SK-N-MC (cell line): ENCODE measurements around the gene AFAP1.

Source experiments
- DNase-seq: peaks from one replicate; pipeline ENCODE4 v3.0.0-alpha.2; 2011; ENCODE audit warnings: low read depth, low spot score
- H3K27ac ChIP-seq: fragments of 200-600 bp; sonication (generic); 2 replicates; pipeline ENCODE4 v1.5.1; 2016; ENCODE audit warnings: mixed run types
- H3K36me3 ChIP-seq: fragments of 200-600 bp; sonication (generic); 2 replicates; pipeline ENCODE4 v1.6.1; 2017; ENCODE audit warnings: antibody characterized with exemption, low read length, mixed read lengths; ENCODE audit not compliant: insufficient read depth
- H3K4me3 ChIP-seq: fragments of 200-600 bp; sonication (generic); 2 replicates; pipeline ENCODE4 v1.5.1; 2016
- H3K9ac ChIP-seq: fragments of 200-600 bp; sonication (generic); 2 replicates; pipeline ENCODE4 v1.8.0; 2017; ENCODE audit warnings: mixed run types, mixed read lengths; ENCODE audit not compliant: insufficient read length
- H3K9me3 ChIP-seq: fragments of 200-600 bp; sonication (generic); 2 replicates; pipeline ENCODE4 v1.6.1; 2017; ENCODE audit warnings: low read depth, mild to moderate bottlenecking, antibody characterized with exemption, low read length, moderate library complexity, mixed read lengths
- EZH2 ChIP-seq: fragments of 200-600 bp; sonication (generic); IDR thresholded peaks from one replicate; pipeline ENCODE4 v1.6.1; 2017; ENCODE audit warnings: antibody characterized with exemption
- FOXP2 ChIP-seq: optimal IDR thresholded peaks from 2 replicates; pipeline ENCODE3; 2011; ENCODE audit warnings: mild to moderate bottlenecking, moderate library complexity; ENCODE audit not compliant: insufficient read depth; ENCODE audit errors: extremely low read length, control extremely low read depth
- POLR2AphosphoS5 ChIP-seq: IDR thresholded peaks from 2 replicates; pipeline ENCODE4 v1.6.1; 2012; ENCODE audit warnings: mild to moderate bottlenecking, low read depth, low read length, borderline replicate concordance

Gene AFAP1

GRCh38 chr4:7788193-7788592 lies 151.5 kb downstream of the AFAP1 start:
- DNase-seq: no peak
- Histone ChIP-seq H3K27ac (no peak overlapping the region), H3K9me3 (no peaks in the 10 kb centered on the region), H3K4me3 (no peak overlapping the region), H3K9ac (no peak overlapping the region), H3K36me3 (no peaks in the 10 kb centered on the region)
- no peak for TF ChIP-seq POLR2AphosphoS5
- no peak for TF ChIP-seq EZH2
- no peak for TF ChIP-seq FOXP2

DNA sequence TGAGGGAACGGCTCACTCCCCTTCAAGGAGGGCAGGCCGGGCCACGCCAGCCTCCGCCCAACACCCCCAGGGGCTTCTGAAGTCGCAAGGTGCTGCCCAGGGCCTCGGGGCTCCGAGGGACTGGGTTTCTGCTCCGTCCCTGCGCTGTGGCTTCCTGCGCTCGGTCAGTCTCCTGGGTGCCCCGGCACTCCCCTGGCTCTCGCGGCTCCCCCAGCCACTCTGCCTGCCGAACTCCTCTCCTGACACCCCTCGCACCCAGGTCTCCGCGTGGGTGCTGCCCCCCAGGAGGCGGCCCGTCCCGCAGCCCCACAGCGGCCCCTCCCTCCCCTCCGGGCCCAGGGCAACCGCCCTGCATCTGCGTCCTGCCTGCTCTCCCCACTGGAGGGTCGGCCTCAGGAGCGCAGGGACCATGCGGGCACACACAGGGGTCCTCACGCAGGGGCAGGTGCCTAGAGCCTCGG lies 151.9 kb downstream of the AFAP1 start:
- TF ChIP-seq FOXP2 (no peak), POLR2AphosphoS5 (no peak), EZH2 (no peak)
- no peak overlapping the region for H3K27ac ChIP-seq
- no peaks in the 10 kb centered on the region for H3K9me3 ChIP-seq
- DNase-seq: no peak
- H3K9ac ChIP-seq: no peak overlapping the region
- no peak overlapping the region for H3K4me3 ChIP-seq
- H3K36me3 ChIP-seq: no peaks in the 10 kb centered on the region

DNA sequence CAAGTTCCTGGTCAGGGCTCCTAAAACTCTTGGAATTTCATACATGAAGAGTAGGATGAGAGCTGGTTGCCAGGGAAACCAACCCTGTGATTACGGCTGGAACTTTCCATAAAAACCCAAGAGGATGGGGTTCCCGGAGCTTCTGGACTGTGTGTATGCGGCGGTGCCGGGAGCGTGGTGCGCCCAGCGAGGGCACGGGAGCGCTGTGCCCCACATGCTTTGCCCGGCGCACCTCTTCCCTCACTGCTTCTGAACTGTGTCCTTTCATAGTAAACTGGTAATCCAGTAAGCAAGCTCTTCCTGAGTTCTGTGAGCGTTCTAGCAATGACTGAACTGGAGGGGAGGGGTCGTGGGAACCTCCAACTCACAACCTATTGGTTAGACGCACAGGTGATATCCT lies 152.6 kb downstream of the AFAP1 start:
- H3K36me3 ChIP-seq: no peaks in the 10 kb centered on the region
- H3K9me3 ChIP-seq: no peaks in the 10 kb centered on the region
- TF ChIP-seq POLR2AphosphoS5: no peak
- TF ChIP-seq FOXP2: no peak
- TF ChIP-seq EZH2: no peak
- DNase-seq: no peak
- no peak overlapping the region for H3K27ac ChIP-seq
- no peak overlapping the region for H3K9ac ChIP-seq
- no peak overlapping the region for H3K4me3 ChIP-seq

GRCh38 chr4:7786517-7786916 lies 153.1 kb downstream of the AFAP1 start:
- H3K9ac ChIP-seq: no peak overlapping the region
- no peaks in the 10 kb centered on the region for H3K9me3 ChIP-seq
- no peak for DNase-seq
- no peaks in the 10 kb centered on the region for H3K36me3 ChIP-seq
- H3K27ac ChIP-seq: no peak overlapping the region
- no peak overlapping the region for H3K4me3 ChIP-seq
- TF ChIP-seq POLR2AphosphoS5 (no peak), FOXP2 (no peak), EZH2 (no peak)

- no peak for DNase-seq
- Histone ChIP-seq H3K9ac (no peak overlapping the region), H3K36me3 (no peaks in the 10 kb centered on the region), H3K9me3 (no peaks in the 10 kb centered on the region), H3K27ac (no peak overlapping the region), H3K4me3 (no peak overlapping the region)
- TF ChIP-seq POLR2AphosphoS5: no peak
Observed at GRCh38 chr4:7786040-7786439, 153.6 kb downstream of the AFAP1 start.

DNA sequence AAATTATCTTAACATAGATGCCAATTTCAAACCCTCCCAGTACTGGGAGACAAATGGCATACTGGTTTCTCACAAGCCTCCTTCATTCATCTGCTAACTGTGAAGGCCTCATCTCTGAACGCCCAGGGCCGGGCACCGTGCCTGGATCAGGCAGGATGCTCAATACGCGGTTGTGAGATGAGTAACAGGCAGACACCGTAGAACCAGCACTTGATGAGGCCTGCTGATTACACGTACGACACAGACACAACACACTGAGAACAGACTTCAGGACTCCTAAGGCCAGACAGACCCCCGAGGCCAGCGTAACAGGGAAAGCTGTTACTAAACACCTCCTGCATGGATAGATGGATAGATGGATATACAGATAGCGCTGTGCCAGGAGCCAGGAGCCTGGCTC lies 154.6 kb downstream of the AFAP1 start:
- Histone ChIP-seq H3K36me3 (no peaks in the 10 kb centered on the region), H3K4me3 (no peak overlapping the region), H3K9me3 (no peaks in the 10 kb centered on the region), H3K27ac (no peak overlapping the region), H3K9ac (no peak overlapping the region)
- no peak for DNase-seq
- TF ChIP-seq POLR2AphosphoS5: no peak
- no peak for TF ChIP-seq EZH2
- TF ChIP-seq FOXP2: no peak

DNA sequence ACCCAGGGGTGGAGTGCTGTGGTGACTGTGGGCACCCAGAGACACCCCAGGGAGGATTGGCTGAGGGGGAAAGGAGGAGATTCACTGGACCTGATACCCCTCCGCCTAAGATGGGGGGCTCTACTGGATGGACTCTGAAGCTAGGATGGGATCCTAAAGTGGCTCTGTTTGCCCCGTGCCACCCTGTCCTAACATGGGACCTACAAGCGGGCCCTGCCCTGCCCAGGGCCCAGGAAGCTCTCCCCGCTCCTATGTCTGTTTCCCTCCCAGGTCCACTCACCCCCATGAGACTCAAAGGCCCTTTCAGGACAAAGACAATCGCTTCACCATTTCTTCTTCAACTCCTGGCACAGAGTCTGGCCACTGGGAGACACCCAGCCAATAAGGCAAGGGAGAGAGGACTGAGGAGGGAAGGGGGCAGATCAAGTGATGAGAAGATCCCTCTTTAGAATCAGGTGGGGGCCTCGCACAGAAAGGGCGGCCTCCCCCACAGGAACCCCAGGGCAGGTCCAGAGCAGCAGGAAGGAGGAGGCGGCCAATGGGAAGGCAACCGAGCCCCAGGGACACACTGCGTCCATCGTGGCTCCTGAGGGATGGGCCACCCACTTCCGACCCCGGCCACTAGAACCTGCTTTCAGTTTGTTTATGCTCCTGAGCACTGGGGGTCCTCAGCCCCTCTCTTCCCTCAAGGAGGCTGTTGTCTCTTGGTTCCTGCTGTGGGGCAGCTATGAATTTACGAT lies 155.4 kb downstream of the AFAP1 start:
- Histone ChIP-seq H3K27ac (no peak overlapping the region), H3K4me3 (no peak overlapping the region), H3K9me3 (no peaks in the 10 kb centered on the region), H3K9ac (no peak overlapping the region), H3K36me3 (no peaks in the 10 kb centered on the region)
- TF ChIP-seq POLR2AphosphoS5: no peak
- no peak for TF ChIP-seq EZH2
- no peak for TF ChIP-seq FOXP2
- no peak for DNase-seq

DNA sequence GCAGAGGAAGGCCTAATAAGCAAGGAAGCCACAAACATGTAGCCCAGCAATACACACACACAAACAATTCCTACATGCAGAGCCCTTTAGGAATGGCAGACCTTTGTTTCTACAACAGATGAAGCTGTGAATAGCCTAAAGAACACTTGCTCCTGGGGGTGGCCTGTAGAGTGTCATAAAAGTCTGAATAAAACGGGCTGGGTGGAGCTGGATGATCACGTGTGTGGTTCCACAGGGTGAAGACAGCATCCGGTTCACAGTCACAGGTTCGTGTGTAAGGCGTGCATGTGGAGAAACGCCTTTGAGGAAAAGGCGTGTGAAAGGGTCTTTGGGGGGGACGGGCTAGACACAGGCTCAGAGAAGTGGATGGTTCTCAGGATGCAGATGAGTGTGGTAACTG lies 156.1 kb downstream of the AFAP1 start:
- no peak overlapping the region for H3K9ac ChIP-seq
- no peaks in the 10 kb centered on the region for H3K9me3 ChIP-seq
- DNase-seq: no peak
- TF ChIP-seq EZH2 (no peak), POLR2AphosphoS5 (no peak), FOXP2 (no peak)
- no peaks in the 10 kb centered on the region; the same call in 1 of the 2 replicates for H3K36me3 ChIP-seq
- no peak overlapping the region for H3K27ac ChIP-seq
- H3K4me3 ChIP-seq: no peak overlapping the region

DNA sequence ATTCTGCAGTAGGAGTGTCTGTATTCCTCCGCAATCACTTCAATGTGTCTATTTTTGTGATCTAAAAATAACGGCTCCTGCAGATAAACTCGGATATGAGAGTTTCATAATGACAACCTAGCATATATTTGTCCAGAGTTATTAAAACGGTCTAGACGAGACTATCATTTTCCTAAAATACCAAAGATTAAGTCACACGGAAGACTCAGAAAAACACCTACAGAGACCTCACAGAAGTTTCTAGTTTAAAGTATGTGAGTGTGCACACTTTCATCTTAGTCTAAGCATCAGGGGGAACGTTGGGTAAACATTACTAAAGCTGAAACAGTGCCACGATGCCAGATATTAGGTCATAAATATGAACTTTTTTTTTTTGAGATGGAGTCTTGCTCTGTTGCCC lies 156.9 kb downstream of the AFAP1 start:
- no peak for DNase-seq
- Histone ChIP-seq H3K36me3 (no peaks in the 10 kb centered on the region; the same call in 1 of the 2 replicates), H3K4me3 (no peak overlapping the region), H3K9ac (no peak overlapping the region), H3K9me3 (no peaks in the 10 kb centered on the region), H3K27ac (no peak overlapping the region)
- TF ChIP-seq POLR2AphosphoS5: no peak
- no peak for TF ChIP-seq EZH2
- no peak for TF ChIP-seq FOXP2
